Nucleus accumbens (tissue), 56 donors: ENCODE results near the gene WDR55.
"Not testable (repeated sequence)": the region's sequence is repeated elsewhere in the genome, so short reads cannot be mapped to it uniquely, and the experiment has no call there.

ENCODE experiments used
- DNase-seq, 56 donors: peaks; one replicate each; lab custom pipeline; 2025; lab: John Stamatoyannopoulos, UW

Gene WDR55

GRCh38 chr5:140641716-140642115, 23.0 kb upstream of the WDR55 start:
- DNase-seq = no peak

GRCh38 chr5:140642718-140643117, 22.0 kb upstream of the WDR55 start:
- no peak for DNase-seq

GRCh38 chr5:140647042-140647419, 17.7 kb upstream of the WDR55 start:
- DNase-seq = no peak

GRCh38 chr5:140658870-140659269, 5.8 kb upstream of the WDR55 start:
- no peak for DNase-seq

- DNase-seq = not testable (repeated sequence)
Observed at GRCh38 chr5:140660371-140660770, 4.3 kb upstream of the WDR55 start.

GRCh38 chr5:140664030-140664358, 710 bp upstream of the WDR55 start:
- DNase-seq = peak in 3 of 56 donors; percentile 34 to 39 (median 36)

- not testable (repeated sequence) for DNase-seq
Observed at GRCh38 chr5:140671035-140671434, 6.3 kb downstream of the WDR55 start.

GRCh38 chr5:140671472-140672125, 6.9 kb downstream of the WDR55 start:
- no peak for DNase-seq

- DNase-seq = peak in 3 of 56 donors; percentile 1 to 7 (median 5)
Observed at GRCh38 chr5:140672455-140673186, 7.9 kb downstream of the WDR55 start.

GRCh38 chr5:140673187-140673976, 8.7 kb downstream of the WDR55 start, which contains the start of gene DND1:
Gene DND1 (minus strand): TSS chr5:140673576. CDS start chr5:140673542, 34 bp downstream.
- DNase-seq = no peak

- DNase-seq = no peak
Observed at GRCh38 chr5:140674211-140674610, 9.5 kb downstream of the WDR55 start.

- DNase-seq = no peak
Observed at GRCh38 chr5:140674629-140675028, 9.9 kb downstream of the WDR55 start.

GRCh38 chr5:140677947-140678346, 13.2 kb downstream of the WDR55 start:
- no peak for DNase-seq

GRCh38 chr5:140678993-140679392, 14.3 kb downstream of the WDR55 start:
- DNase-seq = no peak

- DNase-seq = no peak
Observed at GRCh38 chr5:140690376-140690932, 25.8 kb downstream of the WDR55 start.

- peak; percentile 47 to 96 (median 85) for DNase-seq
Observed at GRCh38 chr5:140690941-140691924, 26.5 kb downstream of the WDR55 start, which contains the start of the genes HARS1 and HARS2. Gene HARS1 (minus strand): TSS chr5:140691370. CDS start chr5:140691304, 66 bp downstream. Gene HARS2 (plus strand): TSS chr5:140691455. CDS start chr5:140691649, 194 bp downstream.

GRCh38 chr5:140694276-140694675, 29.6 kb downstream of the WDR55 start:
- DNase-seq = no peak

- DNase-seq = no peak
Observed at GRCh38 chr5:140696891-140697492, 32.3 kb downstream of the WDR55 start.
